Ovary (tissue), 9 donors: ENCODE measurements around the gene MYO3A. TPM values are rescaled to one million over a fixed set of nuclear protein-coding genes. Genes with fewer than 3 reads are reported as not detected.

ENCODE experiments used
- DNase-seq, 5 donors: peaks; one replicate each; pipeline ENCODE4 v3.0.0-alpha.2; 2019 to 2020
- H3K27ac ChIP-seq, 2 donors: fragments of 200-600 bp; one replicate each; pipeline versions ENCODE4 v1.5.1 to v1.8.0; 2019 to 2022
- H3K27me3 ChIP-seq: fragments of 200-600 bp; one replicate; pipeline ENCODE4 v1.8.0; 2022
- H3K36me3 ChIP-seq: fragments of 200-600 bp; sonication (generic); one replicate; pipeline ENCODE4 v1.5.1; 2019
- H3K4me1 ChIP-seq: one replicate; pipeline ENCODE4 v1.8.1; 2013; ENCODE audit warnings: mild to moderate bottlenecking, moderate library complexity; ENCODE audit not compliant: insufficient read depth
- H3K4me3 ChIP-seq: fragments of 200-600 bp; sonication (generic); one replicate; pipeline ENCODE4 v1.5.1; 2017
- H3K9me3 ChIP-seq, 2 donors: fragments of 200-600 bp in 1 of 2; sonication (generic) in 1 of 2; one replicate each; pipeline versions ENCODE4 v1.5.1 to v1.8.1; 2013 to 2019; ENCODE audit warnings: mild to moderate bottlenecking in 1 of 2, moderate library complexity in 1 of 2
- EP300 ChIP-seq: sonication (generic); formaldehyde crosslinking; IDR thresholded peaks from one replicate; pipeline ENCODE4 v1.6.1; 2017; ENCODE audit warnings: antibody characterized with exemption
- POLR2A ChIP-seq: fragments of 450-650 bp; IDR thresholded peaks from one replicate; pipeline ENCODE4 v1.6.1; 2017; ENCODE audit warnings: antibody characterized with exemption, mild to moderate bottlenecking, moderate library complexity
- WGBS, 3 donors: extraction: QIAGEN DNeasy Blood & Tissue Kit in 1 of 3; methylation state at CpG; one replicate each; pipeline versions ENCODE4 v1.1.5 to v1.1.7; 2013 to 2017; 5-methylcytosine and 5-hydroxymethylcytosine counted together
- intact Hi-C, 4 donors: fragments of 100-400 bp; cut with DNase I; formaldehyde crosslinking; loops; one replicate each; pipeline versions ENCODE4 v1.11.0 to v1.15.1; 2022 to 2023
- polyA plus RNA-seq, 2 donors: library from polyadenylated mRNA; stranded (reverse); fragments of 200-250 nt in 1 of 2; fragments of 350-450 nt in 1 of 2; fragmentation: Illumina TruSeq in 1 of 2; extraction: RNeasy Lipid Tissue Mini Kit (QIAGEN cat#74804) in 1 of 2; gene quantifications; one replicate each; pipeline ENCODE4 v1.2.3, GENCODE V29; 2013 to 2014
- total RNA-seq, 7 donors: library from RNA; depleted of rRNA in 2 of 7; stranded (reverse); fragments of >200 nt in 2 of 7; fragmentation: NEBNext Ultra II Directional in 3 of 7; extraction: Animal tissue kit (Norgen Biotek cat#: 25700) in 3 of 7; gene quantifications; one replicate each; pipeline versions ENCODE4 v1.1.0 to v1.2.4, GENCODE V29; 2016 to 2023
- TF ChIP-seq, protein P1 (sequence below), 3 donors: fragments of 450-650 bp in 2 of 3; fragments of 200-600 bp in 1 of 3; IDR thresholded peaks; one replicate each; pipeline versions ENCODE4 v1.5.1 to v1.8.0; 2016 to 2022; ENCODE audit warnings: antibody characterized with exemption in 3 of 3, mild to moderate bottlenecking in 1 of 3
- donor health status: DM: no; HTN: no; CAD: no; lungs with moderate emphysema.
- donor health status: DM: no; HTN: no; CAD: no.
- donor health status: Bipolar disorder and iron deficiency.
- donor health status: DM: yes; HTN: yes; CAD: no.
- donor health status: DM: no; HTN: no; CAD: no.
- donor health status: DM: yes; HTN: yes; CAD: no.

The MYO3A gene
- total and polyA plus RNA-seq, 9 donors = 0.02 to 5.4 (median 0.15) TPM; not detected in 4

DNA sequence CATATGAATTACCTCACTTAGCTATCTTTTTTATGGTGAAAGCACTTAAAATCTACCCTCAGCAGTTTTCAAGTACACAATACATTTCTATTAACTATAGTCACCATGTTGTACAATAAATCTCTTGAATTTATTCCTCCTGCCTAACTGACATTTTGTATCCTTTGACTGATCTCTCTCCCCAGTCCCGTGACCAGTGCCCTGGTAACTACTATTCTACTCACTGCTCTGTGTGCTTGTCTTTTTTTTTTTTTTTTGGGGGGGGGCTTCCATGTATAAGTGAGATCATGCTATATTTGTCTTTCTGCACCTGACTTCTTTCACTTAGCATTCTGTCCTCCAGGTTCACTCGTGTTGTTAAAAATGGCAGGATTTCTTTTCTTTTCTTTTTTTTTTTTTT, 271.2 kb downstream of the MYO3A start:
- Histone ChIP-seq H3K9me3 (no peaks in the 10 kb centered on the region), H3K4me1 (no peaks in the 10 kb centered on the region), H3K4me3 (no peak overlapping the region), H3K27me3 (no peaks in the 10 kb centered on the region), H3K36me3 (no peaks in the 10 kb centered on the region), H3K27ac (no peak overlapping the region)
- 64 to 75% (median 69%) methylated on average over 2 of the region's 2 CpGs for WGBS, 3 donors
- no peak for TF ChIP-seq POLR2A
- no peak for TF ChIP-seq EP300
- TF ChIP-seq, protein P1, sequence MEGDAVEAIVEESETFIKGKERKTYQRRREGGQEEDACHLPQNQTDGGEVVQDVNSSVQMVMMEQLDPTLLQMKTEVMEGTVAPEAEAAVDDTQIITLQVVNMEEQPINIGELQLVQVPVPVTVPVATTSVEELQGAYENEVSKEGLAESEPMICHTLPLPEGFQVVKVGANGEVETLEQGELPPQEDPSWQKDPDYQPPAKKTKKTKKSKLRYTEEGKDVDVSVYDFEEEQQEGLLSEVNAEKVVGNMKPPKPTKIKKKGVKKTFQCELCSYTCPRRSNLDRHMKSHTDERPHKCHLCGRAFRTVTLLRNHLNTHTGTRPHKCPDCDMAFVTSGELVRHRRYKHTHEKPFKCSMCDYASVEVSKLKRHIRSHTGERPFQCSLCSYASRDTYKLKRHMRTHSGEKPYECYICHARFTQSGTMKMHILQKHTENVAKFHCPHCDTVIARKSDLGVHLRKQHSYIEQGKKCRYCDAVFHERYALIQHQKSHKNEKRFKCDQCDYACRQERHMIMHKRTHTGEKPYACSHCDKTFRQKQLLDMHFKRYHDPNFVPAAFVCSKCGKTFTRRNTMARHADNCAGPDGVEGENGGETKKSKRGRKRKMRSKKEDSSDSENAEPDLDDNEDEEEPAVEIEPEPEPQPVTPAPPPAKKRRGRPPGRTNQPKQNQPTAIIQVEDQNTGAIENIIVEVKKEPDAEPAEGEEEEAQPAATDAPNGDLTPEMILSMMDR (IDR thresholded peaks at IDR 0.05) = no peak
- intact Hi-C loops = no loop called here
- DNase-seq = no peak

DNA sequence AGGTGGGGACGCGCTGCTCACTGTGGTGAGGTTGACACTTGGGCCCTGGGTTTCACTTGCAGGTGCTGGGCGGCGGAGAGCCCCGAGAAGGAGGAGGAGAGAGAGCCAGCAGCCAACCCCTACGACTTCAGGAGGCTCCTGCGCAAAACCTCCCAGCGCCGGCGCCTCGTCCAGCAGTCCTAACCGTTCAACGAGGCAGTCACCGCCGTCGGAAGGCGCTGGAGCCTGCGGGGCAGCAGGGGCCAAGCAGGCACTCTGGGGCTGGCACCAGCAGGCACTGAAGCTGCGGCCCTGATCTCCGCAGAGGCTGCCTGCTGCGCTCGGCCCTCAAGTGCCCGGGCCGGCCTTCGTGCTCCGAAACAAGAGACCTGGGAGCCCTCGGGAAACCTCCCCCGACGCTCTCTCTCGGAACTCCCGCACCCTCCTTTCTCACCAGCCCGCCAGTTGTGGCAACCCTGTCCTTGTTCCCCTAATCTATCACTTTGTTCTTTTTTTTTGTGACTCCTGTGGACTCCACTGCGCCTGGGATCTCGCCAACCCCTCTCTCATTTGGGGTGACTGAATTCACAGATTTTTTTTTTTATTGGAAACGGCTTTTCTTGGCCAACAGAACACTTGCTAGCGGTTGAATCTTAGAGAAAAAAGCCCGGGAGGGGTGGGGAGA, 277.9 kb downstream of the MYO3A start:
- H3K36me3 ChIP-seq = no peaks in the 10 kb centered on the region
- WGBS, 3 donors = 2 to 4% (median 2%) methylated on average over 36 to 37 of the region's 37 CpGs
- no peak overlapping the region for H3K4me3 ChIP-seq
- intact Hi-C loops = no loop called here
- H3K27me3 ChIP-seq = no peaks in the 10 kb centered on the region
- no peak for DNase-seq
- no peaks in the 10 kb centered on the region for H3K4me1 ChIP-seq
- H3K9me3 ChIP-seq = peaks cover 0 to 3% of the 10 kb centered on the region in 2 donors
- H3K27ac ChIP-seq = no peak overlapping the region
- TF ChIP-seq, protein P1 (IDR thresholded peaks at IDR 0.05) = no peak
- TF ChIP-seq POLR2A = no peak
- TF ChIP-seq EP300 = no peak

DNA sequence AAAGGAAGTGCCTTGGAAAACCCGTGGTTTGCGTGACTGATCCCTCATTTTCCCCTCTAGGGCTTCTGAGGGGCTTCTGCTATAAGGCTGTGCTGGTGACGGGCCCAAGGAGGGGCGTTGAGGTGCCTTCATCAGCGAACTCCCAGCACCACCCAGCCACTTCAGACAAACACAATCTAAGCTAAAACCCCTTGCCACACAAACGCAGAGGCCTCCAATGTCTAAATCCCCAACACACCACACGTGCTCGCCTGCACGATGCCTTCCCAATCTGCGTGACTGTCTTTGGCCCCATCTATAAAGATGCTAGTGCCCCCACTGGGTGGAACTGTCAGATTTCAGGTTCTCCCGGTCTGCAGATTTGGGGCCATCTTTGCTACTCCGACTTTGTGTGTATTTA, 278.5 kb downstream of the MYO3A start:
- DNase-seq = no peak
- peaks cover 0 to 7% of the 10 kb centered on the region in 2 donors for H3K9me3 ChIP-seq
- no peaks in the 10 kb centered on the region for H3K4me1 ChIP-seq
- H3K4me3 ChIP-seq = no peak overlapping the region
- H3K27ac ChIP-seq = no peak overlapping the region
- intact Hi-C loops = no loop called here
- no peaks in the 10 kb centered on the region for H3K27me3 ChIP-seq
- H3K36me3 ChIP-seq = no peaks in the 10 kb centered on the region
- WGBS, 3 donors = 3 to 5% (median 5%) methylated on average over 12 of the region's 12 CpGs
- TF ChIP-seq, protein P1 (IDR thresholded peaks at IDR 0.05) = no peak
- TF ChIP-seq EP300 = no peak
- no peak for TF ChIP-seq POLR2A

DNA sequence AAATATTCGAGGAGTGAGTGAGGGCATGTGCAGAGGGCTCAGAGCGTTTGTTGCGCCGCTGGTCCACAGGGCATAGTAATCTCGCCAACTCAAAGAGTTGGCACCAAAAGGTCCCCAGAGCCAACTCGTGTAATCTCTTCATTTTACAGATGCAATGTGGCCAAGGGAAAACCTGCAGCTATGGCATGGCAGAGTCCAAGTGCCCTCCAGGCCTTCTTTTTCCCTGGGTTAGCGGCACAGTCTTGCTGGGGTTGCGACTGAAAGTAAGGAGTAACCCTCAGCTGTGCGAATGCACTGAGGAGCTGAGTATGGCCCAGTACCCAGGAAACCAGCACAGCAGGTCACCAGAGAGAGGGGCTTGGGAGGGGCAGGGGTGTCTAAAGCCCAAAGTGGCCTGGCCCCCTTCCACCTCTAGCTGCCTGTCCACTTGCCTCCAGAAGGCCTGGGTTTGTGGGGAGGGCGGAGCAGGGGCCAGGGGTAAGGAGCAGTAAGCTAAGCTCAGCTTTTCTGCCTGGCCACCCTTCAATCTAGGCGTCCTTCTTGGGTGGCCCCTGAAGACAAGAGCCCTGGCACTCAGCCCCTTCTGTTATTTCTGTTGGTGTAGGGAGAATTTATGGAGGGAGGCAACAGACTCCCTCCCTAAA, 279.2 kb downstream of the MYO3A start:
- intact Hi-C loops = no loop called here
- no peaks in the 10 kb centered on the region for H3K36me3 ChIP-seq
- TF ChIP-seq POLR2A = no peak
- no peak for TF ChIP-seq EP300
- TF ChIP-seq, protein P1 (IDR thresholded peaks at IDR 0.05) = no peak
- no peak overlapping the region for H3K27ac ChIP-seq
- peaks cover 0 to 9% of the 10 kb centered on the region in 2 donors for H3K9me3 ChIP-seq
- no peak for DNase-seq
- no peaks in the 10 kb centered on the region for H3K4me1 ChIP-seq
- H3K4me3 ChIP-seq = no peak overlapping the region
- no peaks in the 10 kb centered on the region for H3K27me3 ChIP-seq
- 11 to 19% (median 15%) methylated on average over 11 of the region's 11 CpGs for WGBS, 3 donors
